Chondrocyte (in vitro differentiated cells): ENCODE data around the gene ALK. TPM values are rescaled to one million over a fixed set of nuclear protein-coding genes. Genes with fewer than 3 reads are reported as not detected.

Experiments
- DNase-seq: peaks from one replicate; pipeline ENCODE4 v3.0.0; 2021; ENCODE audit warnings: mixed read lengths, low spot score
- H3K27ac Mint-ChIP-seq: one replicate; pipeline ENCODE4 v1.8.0; 2021; ENCODE audit warnings: mild to moderate bottlenecking, moderate library complexity, mixed read lengths; ENCODE audit not compliant: unreplicated experiment
- H3K27me3 Mint-ChIP-seq: 2 replicates; pipeline ENCODE4 v1.8.0; 2021; ENCODE audit warnings: low read depth, mixed read lengths
- H3K36me3 Mint-ChIP-seq: 2 replicates; pipeline ENCODE4 v1.8.0; 2021; ENCODE audit warnings: low read depth, mixed read lengths
- H3K4me1 Mint-ChIP-seq: 2 replicates; pipeline ENCODE4 v1.8.0; 2021; ENCODE audit warnings: low read depth, mild to moderate bottlenecking, mixed read lengths
- H3K4me3 Mint-ChIP-seq: one replicate; pipeline ENCODE4 v1.8.0; 2021; ENCODE audit warnings: mild to moderate bottlenecking, moderate library complexity, mixed read lengths; ENCODE audit not compliant: unreplicated experiment
- H3K9me3 Mint-ChIP-seq: 2 replicates; pipeline ENCODE4 v1.8.0; 2021; ENCODE audit warnings: low read depth, mixed read lengths
- total RNA-seq: library from RNA; stranded (reverse); gene quantifications from 3 replicates; pipeline ENCODE4 v1.2.1, GENCODE V29; 2021
- TF ChIP-seq, protein P1 (sequence below): fragments of 200-600 bp; sonication (generic); IDR thresholded peaks from 2 replicates; pipeline ENCODE4 v1.5.0; 2021; ENCODE audit warnings: antibody characterized with exemption, mild to moderate bottlenecking, moderate library complexity

ALK gene
- total RNA-seq, 1 donor from 2014 or later: 0.07 TPM

- Mint-ChIP-seq H3K36me3 (no peaks in the 10 kb centered on the region), H3K27me3 (peaks cover 18% of the 10 kb centered on the region), H3K9me3 (no peaks in the 10 kb centered on the region), H3K4me3 (no peak overlapping the region), H3K4me1 (no peaks in the 10 kb centered on the region), H3K27ac (no peak overlapping the region)
- DNase-seq: no peak
- TF ChIP-seq, protein P1, sequence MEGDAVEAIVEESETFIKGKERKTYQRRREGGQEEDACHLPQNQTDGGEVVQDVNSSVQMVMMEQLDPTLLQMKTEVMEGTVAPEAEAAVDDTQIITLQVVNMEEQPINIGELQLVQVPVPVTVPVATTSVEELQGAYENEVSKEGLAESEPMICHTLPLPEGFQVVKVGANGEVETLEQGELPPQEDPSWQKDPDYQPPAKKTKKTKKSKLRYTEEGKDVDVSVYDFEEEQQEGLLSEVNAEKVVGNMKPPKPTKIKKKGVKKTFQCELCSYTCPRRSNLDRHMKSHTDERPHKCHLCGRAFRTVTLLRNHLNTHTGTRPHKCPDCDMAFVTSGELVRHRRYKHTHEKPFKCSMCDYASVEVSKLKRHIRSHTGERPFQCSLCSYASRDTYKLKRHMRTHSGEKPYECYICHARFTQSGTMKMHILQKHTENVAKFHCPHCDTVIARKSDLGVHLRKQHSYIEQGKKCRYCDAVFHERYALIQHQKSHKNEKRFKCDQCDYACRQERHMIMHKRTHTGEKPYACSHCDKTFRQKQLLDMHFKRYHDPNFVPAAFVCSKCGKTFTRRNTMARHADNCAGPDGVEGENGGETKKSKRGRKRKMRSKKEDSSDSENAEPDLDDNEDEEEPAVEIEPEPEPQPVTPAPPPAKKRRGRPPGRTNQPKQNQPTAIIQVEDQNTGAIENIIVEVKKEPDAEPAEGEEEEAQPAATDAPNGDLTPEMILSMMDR: no peak
Observed at GRCh38 chr2:29332540-29332939, 588.8 kb downstream of the ALK start.

- no peak overlapping the region for H3K4me3 Mint-ChIP-seq
- no peaks in the 10 kb centered on the region for H3K9me3 Mint-ChIP-seq
- no peaks in the 10 kb centered on the region for H3K4me1 Mint-ChIP-seq
- peaks cover 19% of the 10 kb centered on the region for H3K27me3 Mint-ChIP-seq
- no peak overlapping the region for H3K27ac Mint-ChIP-seq
- no peak for DNase-seq
- H3K36me3 Mint-ChIP-seq: no peaks in the 10 kb centered on the region
- TF ChIP-seq, protein P1: peak; percentile 32
Observed at GRCh38 chr2:29329899-29330298, 591.5 kb downstream of the ALK start.

DNA sequence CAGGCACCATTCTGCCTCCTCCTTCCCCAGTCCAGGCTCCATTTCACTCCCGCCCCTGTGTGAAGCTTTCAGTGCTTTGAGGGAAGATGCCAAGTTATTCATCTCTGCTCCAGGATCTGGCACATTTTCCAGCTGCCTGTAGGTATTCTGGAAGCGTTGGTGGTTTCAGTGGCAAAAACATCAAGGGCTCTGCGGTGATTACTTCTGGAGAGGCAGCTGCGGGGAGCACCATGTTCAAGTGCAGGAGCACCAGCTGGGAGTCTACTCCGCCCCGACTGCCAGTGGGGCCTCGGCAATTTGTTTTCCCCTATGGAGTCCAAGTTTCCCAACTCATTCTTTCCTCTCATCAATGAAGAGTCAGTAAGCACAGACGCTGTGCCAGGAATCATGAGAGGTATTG lies 594.5 kb downstream of the ALK start:
- Mint-ChIP-seq H3K9me3 (no peaks in the 10 kb centered on the region), H3K27ac (no peak overlapping the region), H3K36me3 (no peaks in the 10 kb centered on the region), H3K4me3 (no peak overlapping the region), H3K4me1 (no peaks in the 10 kb centered on the region), H3K27me3 (peaks cover 18% of the 10 kb centered on the region)
- TF ChIP-seq, protein P1: no peak
- DNase-seq: no peak

DNA sequence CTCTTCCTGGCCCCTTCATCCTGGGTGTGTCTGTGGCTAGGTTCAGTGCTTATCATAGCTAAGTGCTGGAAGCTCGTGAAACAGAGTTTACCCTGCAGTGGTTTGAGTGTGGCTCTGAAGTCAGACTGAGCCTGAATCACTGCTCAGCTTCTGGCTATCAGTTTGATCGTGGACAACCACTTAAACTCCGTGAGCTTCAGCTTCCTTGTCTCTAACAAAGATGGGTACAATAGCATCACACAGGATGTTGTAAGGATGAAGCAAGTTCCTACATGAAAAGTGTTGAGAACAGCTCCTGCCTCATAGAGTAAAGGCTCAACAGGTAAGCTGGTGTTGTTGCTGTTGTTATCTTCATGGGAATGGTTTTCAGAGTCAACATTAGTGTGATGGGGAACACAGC lies 595.8 kb downstream of the ALK start:
- no peak for DNase-seq
- H3K4me3 Mint-ChIP-seq: no peak overlapping the region
- peaks cover 18% of the 10 kb centered on the region for H3K27me3 Mint-ChIP-seq
- H3K27ac Mint-ChIP-seq: no peak overlapping the region
- TF ChIP-seq, protein P1: no peak
- H3K4me1 Mint-ChIP-seq: no peaks in the 10 kb centered on the region
- H3K9me3 Mint-ChIP-seq: peaks cover 2% of the 10 kb centered on the region
- no peaks in the 10 kb centered on the region for H3K36me3 Mint-ChIP-seq

- H3K4me3 Mint-ChIP-seq: no peak overlapping the region
- TF ChIP-seq, protein P1: no peak
- peaks cover 24% of the 10 kb centered on the region for H3K27me3 Mint-ChIP-seq
- H3K36me3 Mint-ChIP-seq: no peaks in the 10 kb centered on the region
- H3K9me3 Mint-ChIP-seq: peaks cover 2% of the 10 kb centered on the region
- H3K4me1 Mint-ChIP-seq: no peaks in the 10 kb centered on the region
- H3K27ac Mint-ChIP-seq: no peak overlapping the region
- DNase-seq: no peak
Observed at GRCh38 chr2:29323961-29324360, 597.4 kb downstream of the ALK start.
